CD4-positive, alpha-beta T cell treated with Interferon alpha-2 for 1 hour (primary cell): ENCODE results near the gene DCP1B.

Source experiments
- DNase-seq, 2 donors: peaks; one replicate each; pipeline ENCODE4 v3.0.0-alpha.2; 2020 to 2022

DCP1B gene

DNA sequence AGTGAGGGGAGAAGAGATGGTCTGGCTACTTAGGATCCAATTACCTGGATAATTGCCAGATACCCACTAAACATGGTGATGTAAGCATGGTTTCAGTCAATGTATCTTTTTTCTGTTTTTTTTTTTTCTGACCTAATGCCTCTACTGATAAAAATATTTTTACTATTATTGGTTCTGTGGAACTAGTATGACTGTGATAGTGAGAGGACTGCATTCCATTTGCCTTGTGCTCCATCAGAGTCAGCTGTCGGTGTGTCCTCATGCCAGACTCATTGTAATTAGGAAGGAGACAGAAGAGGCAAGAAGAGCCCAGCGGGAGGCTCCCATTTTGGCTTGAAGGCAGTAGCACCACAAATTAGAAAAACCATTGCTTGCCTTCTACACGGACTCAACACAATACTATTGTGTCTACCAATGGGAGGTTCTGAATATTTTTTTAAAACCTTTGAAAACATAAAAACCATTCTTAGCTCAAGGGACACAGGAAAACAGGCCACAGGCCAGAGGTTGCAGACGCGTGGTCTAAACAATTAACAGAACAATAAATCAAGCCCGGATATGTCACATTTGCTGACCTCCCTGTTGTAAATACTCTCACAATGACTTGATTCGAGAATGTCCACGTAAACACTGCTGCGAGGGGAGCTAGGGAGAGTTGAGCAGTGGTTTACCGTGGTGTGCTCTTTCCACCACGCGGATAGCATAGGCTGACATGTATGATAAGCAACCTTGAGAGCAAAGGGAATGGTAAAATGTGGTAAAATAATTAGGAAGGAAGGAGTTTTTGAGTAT lies 13.5 kb upstream of the DCP1B start:
- DNase-seq, result no peak

DNA sequence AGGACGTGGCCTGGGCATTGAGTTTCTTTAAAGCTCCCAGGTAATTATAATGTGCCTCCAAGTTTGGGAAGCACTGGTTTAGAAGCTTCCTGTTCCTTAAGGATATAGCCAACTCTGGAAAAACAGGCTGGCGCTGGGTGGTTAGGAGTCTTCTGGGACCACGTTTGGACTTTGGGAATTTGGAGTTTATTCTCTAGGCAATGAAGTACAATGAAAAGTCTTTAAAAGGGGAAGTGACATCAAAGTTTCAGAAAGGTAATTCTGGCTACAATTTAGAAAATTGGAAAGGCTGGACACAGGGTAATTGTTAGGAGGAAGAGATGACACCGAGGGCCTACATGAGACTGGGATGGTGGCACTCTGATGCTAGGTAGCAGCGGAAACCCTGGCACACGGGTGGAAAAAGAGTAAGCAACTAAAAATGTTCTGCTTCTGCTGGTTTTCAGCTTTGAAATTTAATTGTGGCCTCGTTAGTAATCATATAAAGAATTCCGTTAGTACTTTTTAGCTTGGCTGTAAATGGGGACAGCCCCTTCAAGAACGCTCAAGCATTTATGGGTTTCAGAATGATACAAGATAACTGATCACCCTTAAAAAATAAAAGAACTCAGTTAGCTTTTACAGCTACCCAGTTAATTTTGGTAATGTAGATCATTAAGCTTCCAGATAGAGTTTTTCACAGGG lies 12.7 kb upstream of the DCP1B start:
- DNase-seq, result no peak

DNA sequence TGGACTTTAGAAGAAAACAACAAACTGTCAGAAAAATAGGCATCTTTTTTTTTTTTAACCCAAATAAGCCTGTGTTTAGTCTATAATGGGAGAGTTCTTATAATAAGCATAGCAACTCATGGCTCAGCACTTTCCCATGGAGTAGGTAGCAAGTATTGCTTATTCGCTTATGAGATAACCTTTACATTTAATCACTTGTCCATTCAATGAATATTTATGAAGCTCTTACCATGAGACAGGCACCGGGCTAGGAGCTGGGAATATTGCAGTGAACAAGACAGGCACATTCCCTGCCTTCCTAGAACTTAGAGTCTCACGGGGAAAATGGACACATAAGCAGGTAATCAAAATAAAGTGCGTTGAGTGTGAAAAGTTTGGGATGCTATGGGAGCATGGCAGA lies 10.0 kb upstream of the DCP1B start:
- DNase-seq, result no peak

DNA sequence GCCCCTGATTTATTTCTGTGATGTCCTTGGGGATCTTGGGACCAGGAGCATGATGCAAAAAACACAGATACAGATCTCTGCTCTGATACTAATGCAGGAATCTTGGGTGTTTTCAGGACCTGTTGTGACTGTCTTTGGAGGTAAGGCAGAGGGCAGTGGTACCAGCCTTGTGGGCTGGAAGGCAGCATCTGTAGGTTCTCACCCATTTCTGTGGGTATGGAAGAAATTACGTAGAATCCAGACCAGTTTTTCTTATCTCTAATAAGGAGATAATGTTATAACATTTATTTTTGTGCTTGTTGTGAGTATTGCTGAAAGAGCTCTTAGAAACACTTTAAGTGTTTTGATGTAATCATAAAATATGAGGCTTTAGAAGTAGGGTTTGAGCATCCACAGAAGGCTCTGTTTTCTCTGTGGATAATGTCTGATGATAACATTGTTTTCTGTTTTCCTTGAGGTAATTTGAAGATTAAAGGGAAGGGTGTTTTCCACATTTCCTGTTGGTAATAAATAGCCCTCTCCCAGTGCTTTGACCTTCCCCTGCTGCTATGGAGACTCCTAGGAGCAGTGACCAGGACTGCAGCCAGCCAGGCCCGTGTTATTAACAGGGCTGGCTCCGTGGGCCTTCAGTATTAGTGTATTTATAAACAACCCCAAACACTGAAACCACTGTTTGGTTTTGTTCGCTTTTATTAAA lies 9.4 kb upstream of the DCP1B start:
- no peak for DNase-seq

DNA sequence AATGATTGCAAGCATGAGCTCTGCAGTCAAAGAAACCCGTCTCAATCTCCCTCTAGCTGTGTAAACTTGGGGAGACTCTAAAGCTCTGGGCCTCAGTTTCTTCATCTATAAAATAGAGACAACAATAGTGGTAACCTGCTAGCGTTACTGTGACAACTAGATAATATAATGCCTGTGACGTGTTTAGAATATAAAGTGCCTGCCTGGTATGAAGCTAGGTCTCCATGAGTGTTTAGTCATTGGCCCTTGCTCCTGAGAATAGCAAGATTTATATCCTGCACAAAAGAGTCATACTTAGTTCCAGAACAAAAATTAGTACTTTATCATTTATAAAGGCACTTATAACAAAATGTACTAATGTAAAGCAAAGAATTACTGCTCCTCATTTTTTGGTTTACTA lies 8.8 kb upstream of the DCP1B start:
- no peak for DNase-seq

DNA sequence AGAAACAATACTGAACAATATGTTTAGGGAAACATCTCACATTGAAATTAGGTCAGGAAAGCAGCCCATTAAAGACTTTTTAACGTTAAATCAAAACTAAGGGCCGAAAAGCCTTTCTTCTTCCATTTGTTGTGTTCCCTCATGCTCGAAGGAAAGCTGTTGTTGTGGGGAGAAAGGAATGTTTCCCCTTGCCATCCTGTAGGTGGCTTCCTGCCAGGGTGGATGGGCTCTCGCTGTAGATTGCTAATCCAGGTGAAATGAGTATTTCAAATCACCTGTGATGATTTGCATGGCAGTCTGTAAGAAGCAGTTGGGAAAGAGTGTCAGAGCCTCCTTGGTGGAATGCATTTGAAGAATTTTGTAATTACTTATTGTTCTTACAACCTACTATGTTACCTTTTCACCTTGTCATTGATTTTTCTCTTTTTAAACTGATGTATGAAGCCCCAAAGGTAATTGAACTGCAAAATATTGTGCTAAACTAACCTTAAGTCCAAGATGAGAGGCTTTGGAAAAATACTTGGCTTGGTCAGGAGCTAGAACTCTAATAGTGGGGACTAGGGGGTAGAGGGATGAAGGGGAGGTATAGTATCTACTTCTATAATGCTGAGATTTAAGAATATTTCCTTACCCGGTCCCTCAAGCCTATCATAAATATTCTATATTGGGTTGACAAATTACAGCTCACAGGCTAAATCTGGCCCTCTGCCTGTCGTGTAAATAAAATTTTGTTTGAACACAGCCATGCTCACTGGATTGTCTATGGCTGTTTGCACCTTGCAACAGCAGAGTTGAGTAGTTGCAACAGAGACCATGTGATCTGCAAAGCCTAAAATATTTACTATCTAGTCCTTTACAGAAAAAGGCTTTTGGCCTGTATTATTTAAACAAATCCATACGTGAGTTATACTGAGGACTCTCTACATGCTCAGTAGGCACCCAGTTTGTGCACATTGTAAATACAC lies 7.7 kb upstream of the DCP1B start:
- no peak for DNase-seq

DNA sequence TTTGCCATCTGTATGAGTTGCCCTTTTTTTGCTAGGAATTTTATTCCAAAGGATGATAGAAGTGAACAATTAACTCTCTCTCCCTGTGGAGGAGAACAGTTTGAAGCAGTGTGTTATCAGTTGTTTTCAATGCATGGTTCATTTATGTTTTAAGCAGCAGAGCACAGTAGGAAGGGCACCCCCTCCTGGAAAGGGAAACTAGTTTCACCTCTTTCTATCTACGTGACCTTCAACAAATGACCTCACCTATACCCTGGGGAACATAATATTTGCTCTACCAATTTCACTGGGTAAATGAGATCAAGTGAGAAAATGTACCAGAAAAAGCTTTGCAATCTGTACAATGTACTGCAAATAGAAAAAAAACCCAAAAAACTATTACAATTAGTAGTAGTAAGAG lies 5.4 kb upstream of the DCP1B start:
- peak in 1 of 2 donors; percentile 7 for DNase-seq

DNA sequence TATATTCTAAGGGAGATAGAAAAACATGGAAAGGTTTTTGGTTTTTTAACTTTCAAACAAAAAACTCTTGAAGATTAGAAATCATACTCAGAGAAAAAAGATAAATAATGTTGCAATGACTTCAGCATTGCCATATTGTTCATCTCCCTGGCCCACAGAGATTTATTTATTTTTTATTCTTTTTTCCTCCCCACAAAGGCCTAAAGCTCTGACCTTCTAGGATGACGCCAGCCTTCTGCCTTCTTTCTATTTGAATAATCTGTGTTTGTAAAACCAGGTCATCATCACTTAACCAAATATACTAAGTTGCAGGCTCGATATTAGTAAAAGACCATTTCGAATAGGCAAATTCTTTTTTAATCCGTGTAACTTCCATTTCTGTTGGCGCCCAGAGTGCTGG lies 4.4 kb upstream of the DCP1B start:
- no peak for DNase-seq

DNA sequence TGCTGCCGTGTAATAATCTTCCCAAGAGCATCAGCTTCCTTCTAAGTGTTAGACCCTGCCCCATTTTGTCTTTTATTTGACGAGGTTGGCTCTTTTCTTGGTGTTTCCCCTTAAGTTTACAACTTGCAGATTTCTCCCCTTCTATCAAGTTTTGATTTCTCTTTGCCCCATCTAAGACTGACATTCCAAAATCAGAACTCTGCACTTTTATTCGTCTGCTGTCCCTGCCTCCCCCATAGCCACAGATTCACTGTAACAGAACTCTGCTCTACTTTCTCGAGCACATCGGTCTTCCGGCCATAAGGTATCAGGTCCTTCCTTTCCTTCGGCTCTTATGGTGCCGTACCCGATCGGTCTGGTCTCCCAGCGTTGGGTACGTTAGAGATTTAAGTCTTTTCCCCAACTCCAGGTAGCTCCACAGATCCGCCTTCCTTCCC lies 563 bp downstream of the DCP1B start:
- DNase-seq, result no peak

DNA sequence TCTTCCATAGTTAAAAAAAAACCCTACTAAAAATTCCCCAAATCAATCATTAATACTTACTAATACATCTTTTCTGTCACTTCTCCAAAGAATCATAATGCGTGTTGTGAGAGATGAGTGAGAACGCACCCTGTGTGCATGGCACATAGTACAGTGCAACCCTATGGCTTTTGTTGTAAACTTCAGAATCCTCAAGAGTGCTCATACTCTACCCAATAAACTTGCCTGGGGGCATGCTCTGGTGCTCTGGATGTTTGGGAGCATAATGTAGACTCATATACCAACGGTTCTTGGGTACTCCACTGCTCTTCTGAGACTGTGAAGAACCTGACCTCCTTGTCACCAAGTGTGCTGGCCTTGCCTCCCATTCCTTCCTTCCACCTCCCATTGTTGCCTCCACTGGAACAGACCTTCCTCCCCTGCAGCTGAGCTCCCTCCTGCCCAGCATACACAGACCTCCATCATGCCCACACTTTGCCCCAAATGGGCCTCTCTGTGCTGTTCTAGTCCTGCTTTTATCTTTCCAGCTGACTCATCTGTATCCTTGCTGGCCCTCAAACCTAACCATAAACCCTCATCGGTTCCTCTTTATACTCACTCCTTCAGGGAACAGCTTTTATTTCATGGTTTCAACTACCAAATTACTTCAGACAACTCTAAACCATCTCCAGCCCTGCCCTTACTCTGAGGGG lies 8.9 kb downstream of the DCP1B start:
- no peak for DNase-seq

DNA sequence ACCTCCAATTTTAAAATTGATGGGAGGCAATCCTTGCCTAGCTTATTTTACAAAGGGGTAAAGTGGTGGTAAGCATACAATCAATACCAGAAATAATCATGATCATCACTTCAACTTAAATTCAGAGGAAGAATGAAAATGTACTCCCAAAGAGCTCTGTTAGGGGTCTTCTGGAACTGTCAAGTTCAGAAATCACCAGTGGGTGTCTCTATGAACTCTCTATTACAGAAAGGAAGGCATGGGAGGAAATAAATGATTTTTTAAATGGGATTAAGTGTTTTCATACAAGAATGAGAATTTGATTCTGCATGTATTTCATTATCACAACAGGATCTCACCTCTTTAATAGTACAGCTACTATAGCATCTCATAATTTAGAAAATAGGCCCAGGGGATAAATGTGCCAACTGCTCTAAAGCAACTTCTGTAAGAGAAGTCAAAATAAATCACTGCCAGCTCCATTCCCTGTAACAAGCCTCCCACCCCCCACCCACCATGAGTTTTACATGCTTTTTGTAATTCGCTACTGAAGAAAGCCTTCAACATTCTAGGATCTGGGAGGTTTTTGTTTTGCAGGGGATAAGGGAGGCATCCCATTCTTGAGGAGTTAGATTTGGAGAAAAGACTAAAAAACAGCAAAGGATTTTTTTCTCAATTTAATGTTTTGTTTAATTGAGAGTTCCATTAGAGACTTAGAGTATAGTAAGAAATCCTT lies 9.7 kb downstream of the DCP1B start:
- DNase-seq, result peak in 1 of 2 donors; percentile 10

DNA sequence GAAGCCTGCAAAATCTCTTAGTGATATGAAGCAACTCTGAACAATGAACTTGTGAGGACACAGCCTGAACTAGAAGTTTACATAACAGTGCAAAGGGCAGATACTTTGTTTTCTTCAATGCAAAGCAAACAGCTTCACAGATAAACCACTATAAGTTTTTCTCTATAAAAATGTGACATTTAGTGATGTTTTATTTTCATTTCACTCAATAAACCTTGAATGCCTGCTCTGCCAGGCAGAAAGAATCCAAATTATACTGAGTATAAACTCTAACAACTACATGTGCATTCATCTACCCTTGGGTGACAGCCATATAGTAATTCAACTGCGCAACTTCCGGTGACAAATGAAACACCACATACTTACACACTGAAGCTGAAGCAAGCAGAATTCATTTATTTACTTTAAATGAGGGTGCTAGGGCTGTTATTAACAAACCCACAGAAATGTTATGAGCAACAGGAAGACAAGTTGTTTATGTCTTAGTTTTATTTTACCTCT lies 10.3 kb downstream of the DCP1B start:
- DNase-seq, result peak; percentile 3 to 61

DNA sequence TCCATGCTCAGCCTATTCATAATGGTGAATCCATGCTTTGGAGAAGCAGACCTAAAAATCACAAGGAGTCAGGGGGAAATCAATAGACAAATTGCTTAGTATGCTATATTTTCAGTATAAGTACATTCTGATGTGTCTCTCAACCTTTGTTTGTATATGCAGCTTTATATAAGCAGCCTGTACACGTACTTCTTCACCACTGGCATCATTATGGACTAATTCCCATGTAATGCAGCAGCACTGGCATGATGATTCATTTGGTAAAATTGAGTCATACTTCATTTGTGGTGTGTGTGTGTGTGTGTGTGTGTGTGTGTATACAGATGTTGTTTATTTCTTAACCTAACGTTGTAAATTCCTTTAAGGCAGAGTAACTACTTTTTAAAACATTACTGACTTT lies 10.9 kb downstream of the DCP1B start:
- DNase-seq, result peak in 1 of 2 donors; percentile 34

DNA sequence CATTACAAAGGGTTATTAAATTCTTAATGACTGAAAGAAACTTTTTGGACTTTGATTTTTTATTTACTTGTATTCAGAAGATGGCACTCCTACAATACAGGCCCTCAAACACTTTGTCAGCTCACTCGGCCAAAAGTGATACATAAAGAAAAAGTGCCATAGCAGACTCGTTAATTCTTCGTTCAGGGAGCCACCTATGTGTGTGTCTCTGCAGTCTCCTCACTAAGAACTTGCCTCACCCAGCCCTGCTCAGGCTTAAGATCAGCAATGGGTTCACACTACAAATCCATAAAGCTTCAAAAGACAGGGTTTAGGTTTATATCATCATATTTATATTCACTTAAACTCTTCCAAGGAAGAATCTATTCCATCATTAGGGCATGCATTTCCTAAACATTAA lies 11.5 kb downstream of the DCP1B start:
- no peak for DNase-seq

DNA sequence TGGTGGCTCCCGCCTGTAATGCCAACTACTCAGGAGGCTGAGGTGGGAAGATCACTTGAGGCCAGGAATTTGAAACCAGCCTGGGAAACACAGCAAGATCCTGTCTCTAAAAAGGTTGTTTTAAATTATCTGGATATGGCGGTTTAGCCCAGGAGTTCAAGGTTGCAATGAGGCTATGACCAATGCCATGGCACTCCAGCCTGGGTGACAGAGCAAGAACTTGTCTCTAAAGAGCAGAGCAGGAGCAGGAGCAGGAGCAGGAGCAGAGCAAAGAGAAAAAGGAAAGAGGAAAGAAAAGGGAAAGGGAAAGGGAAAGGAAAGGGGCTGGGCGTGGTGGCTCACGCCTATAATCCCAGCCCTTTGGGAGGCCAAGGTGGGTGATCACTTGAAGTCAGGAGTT lies 15.1 kb downstream of the DCP1B start:
- no peak for DNase-seq

DNA sequence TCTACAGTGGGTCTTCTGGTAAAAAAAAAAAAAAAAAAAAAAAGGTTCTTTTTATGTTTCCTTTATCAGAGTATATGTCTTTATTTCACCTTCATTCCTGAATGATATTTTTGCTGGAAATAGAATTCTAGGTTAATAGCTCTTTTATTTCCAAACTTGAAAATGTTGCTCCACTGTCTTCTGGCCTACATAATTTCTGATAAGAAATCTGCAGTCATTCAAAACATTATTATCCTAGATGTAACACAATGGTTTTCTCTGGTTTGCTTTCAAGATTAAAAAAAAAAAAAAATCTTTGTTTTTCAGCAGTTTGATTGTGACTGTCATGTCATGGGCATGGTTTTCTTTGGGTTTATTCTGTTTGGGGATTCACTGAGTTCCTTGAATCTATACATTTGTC lies 19.5 kb downstream of the DCP1B start:
- DNase-seq, result no peak

DNA sequence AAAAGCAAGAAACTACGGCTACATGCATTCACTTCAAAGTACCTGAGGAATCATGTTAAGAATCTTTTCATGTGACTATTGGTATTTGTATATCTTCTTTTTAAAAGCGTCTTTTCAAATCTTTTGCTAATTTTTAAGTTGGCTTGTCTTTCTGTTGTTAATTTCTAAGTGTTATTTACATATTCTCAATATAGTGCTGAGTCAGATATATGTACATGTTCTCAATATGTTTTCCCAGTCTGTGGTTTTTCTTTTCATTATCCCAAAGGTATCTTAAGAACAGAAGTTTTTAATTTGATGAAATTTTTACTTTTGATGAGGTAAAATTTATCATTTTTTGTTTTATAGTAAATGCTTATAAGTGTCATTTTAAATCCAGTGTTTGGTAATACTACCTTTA lies 24.0 kb downstream of the DCP1B start:
- no peak for DNase-seq

DNA sequence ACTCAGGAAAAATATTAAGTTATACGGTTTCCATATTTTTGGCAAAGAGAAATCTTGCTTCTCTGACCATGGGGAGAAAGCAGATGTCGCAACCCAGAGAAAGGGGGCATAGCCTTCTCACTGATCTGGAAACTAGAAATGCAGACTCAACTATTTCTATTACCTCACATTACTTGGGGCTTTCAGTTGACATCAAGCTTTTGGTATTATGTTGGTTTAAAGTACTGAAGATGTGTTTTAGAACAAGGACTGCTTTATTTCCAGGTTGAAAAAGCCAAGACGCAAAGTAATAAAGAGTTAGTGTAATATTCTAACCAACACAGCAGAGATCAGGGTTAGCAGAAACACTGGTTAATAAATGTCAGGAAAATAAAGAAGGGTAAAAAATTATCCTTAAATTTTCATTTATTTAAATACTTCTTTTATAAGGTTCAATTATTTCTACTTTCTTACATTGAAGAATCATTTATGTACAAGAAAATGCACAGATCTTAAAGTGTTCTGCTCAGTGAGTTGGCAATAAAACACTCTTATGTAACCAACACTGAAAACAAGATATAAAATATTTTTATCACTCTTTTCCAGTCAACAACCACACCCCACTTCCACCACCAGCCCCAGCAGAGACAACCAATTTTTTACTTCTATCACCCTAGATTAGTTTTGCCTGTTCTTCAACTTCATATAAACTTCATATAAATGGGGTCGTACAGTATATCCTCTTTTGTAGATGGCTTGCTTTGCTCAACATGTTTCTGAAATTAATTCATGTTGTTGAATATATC lies 26.0 kb downstream of the DCP1B start:
- no peak for DNase-seq

DNA sequence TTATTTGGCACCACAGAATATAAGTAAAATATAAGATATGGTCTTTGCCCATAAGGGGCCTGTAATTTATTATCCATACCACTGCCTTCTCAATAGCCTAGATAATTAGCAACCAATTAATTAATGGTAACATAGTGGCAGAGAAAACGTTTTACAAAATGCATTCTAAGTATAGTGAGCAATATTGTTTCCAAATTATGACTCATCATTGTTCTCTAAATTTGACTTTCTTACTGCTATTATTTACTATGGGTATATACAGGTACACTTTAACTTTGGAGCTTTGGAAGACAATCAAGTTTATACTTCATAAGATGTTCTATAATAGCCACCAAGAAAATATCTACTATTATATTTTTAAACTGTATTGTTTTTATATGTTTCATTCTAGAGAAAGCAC lies 26.7 kb downstream of the DCP1B start:
- DNase-seq, result no peak

DNA sequence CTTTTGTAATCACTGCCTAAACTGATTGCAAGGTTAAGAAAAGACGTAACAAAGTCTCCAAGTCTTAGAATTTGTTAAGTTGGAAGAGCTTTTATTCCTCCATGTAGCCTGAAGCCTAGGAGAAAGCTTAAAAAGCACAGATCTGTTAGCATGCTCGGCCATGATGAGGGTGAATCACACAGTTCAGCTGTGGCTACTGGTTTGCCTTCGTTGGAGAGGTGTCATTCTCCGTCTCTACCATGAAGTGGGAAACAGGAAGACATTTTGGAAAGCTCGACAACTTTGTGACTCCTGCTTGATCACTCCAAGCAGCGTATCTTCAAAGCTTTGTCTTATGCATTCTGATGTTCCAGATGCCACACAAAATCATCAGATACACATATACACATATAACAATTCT lies 27.1 kb downstream of the DCP1B start:
- DNase-seq, result no peak
